Measurements from ENCODE around the gene RBP5. TPM values are rescaled to one million over a fixed set of nuclear protein-coding genes. Genes with fewer than 3 reads are reported as not detected.

The RBP5 gene
- total and polyA plus RNA-seq, 12 donors, result 2.0 to 17.8 (median 9.1) TPM

DNA sequence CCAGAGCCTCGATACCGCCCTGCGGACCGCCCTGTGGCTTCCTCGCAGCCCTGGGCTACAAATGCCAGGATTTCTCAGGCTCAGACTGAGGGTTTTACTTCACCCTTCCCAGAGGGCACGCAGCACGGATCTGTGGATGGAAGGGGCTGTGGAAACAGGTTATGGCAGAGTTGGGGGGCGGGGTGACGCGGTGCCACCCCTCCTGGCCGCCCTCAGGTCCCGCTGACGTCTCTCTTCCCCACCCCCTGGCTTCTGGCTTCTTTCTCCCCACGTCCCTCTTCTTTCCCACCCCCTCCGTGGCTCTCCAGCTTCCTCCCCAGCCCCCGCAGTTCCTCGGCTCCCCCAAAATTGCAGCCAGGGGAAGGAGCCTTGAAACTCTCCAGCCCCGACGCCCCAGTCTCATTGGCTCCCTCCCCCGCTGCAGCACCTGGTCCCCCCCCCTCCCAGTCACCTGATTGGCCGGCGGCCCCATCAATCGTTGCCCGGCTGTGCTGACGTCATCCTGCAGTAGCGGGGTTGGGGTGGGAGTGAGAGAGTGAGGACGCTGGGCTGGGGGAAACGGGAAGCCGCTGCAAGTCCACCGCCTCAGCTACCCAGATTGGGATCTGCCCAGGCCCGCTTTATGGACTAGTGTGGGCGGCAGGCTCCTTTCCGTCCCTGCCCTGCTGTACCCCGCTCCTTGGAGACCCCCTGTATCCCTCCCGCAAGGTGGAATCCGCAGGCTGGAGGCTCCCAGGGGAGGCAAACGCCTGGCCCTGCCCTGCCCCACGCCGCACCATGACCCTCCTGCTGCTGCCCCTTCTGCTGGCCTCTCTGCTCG lies 1.4 kb upstream of the RBP5 start, which contains the start of gene CLSTN3:
TSS of gene CLSTN3 (plus strand) at position 500 of the 820 bp plus-strand sequence. CDS start at position 778, 278 bp downstream.
- DNase-seq, result peak; percentile 79 to 91 (median 84)
- intact Hi-C loops (cut with DNase I), result no loop called here
- H3K27ac ChIP-seq, result peak within 1 kb of the TSS in 4 of 5 donors; percentile 16 to 84 (median 64)
- no peaks in the 10 kb centered on the region for H3K9me3 ChIP-seq (replicated peaks in 1 of 3)
- no peaks in the 10 kb centered on the region for H3K27me3 ChIP-seq
- peak within 1 kb of the TSS; percentile 45 to 78 (median 54) for H3K4me3 ChIP-seq
- TF ChIP-seq POLR2A (IDR thresholded peaks at IDR 0.05), result peak in 1 of 2 donors; percentile 44
- TF ChIP-seq, protein P1, sequence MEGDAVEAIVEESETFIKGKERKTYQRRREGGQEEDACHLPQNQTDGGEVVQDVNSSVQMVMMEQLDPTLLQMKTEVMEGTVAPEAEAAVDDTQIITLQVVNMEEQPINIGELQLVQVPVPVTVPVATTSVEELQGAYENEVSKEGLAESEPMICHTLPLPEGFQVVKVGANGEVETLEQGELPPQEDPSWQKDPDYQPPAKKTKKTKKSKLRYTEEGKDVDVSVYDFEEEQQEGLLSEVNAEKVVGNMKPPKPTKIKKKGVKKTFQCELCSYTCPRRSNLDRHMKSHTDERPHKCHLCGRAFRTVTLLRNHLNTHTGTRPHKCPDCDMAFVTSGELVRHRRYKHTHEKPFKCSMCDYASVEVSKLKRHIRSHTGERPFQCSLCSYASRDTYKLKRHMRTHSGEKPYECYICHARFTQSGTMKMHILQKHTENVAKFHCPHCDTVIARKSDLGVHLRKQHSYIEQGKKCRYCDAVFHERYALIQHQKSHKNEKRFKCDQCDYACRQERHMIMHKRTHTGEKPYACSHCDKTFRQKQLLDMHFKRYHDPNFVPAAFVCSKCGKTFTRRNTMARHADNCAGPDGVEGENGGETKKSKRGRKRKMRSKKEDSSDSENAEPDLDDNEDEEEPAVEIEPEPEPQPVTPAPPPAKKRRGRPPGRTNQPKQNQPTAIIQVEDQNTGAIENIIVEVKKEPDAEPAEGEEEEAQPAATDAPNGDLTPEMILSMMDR (IDR thresholded peaks at IDR 0.05), result no peak
- H3K4me1 ChIP-seq (replicated peaks in 1 of 2), result peaks cover 20 to 32% of the 10 kb centered on the region in 2 donors
- peaks cover 0 to 12% of the 10 kb centered on the region in 2 donors for H3K36me3 ChIP-seq (replicated peaks in 1 of 2)
- 0% methylated on average over 2 to 40 of the region's 40 CpGs for WGBS, 4 donors

DNA sequence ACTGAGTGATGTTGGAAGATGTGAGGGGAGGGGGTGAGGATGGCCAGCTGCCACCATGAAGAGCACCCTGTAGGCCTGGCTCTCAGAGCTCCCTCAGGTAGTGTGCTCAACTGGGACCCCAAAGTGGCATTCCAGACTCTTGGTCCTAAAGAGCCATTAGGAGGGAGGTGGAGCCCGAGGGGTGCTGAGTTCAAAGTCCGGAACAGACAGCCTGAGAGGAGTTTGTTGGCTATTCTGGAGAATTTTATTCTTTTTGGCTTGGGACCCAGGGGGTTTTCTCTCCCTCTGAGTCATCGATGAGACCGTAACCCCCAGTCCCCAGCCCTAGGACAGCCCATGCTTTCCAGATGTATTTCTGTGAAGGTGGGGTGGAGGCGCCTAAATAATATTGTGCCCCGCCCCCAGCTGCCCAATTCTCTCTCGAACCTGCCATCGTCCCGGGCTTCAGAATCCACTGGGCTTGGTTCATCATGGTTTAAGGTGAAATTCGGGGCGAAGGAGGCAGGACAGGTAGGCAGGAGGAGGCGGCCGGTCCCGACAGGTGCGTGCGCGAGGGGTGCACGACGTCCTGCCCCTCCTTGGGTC lies 690 bp upstream of the RBP5 start:
- no peak for TF ChIP-seq POLR2A (IDR thresholded peaks at IDR 0.05)
- TF ChIP-seq, protein P1 (IDR thresholded peaks at IDR 0.05), result no peak
- Histone ChIP-seq H3K9me3 (replicated peaks in 1 of 3) (no peaks in the 10 kb centered on the region), H3K36me3 (replicated peaks in 1 of 2) (peaks cover 0 to 5% of the 10 kb centered on the region in 2 donors), H3K4me3 (peak overlapping the region; percentile 45 to 78 (median 54)), H3K27me3 (no peaks in the 10 kb centered on the region), H3K4me1 (replicated peaks in 1 of 2) (peaks cover 20 to 32% of the 10 kb centered on the region in 2 donors), H3K27ac (peak overlapping the region in 3 of 5 donors; percentile 55 to 84 (median 73))
- intact Hi-C loops (cut with DNase I), result no loop called here
- WGBS, 4 donors, result 6 to 66% (median 9%) methylated on average over 2 to 19 of the region's 19 CpGs
- peak in 1 of 7 donors; percentile 22 for DNase-seq

DNA sequence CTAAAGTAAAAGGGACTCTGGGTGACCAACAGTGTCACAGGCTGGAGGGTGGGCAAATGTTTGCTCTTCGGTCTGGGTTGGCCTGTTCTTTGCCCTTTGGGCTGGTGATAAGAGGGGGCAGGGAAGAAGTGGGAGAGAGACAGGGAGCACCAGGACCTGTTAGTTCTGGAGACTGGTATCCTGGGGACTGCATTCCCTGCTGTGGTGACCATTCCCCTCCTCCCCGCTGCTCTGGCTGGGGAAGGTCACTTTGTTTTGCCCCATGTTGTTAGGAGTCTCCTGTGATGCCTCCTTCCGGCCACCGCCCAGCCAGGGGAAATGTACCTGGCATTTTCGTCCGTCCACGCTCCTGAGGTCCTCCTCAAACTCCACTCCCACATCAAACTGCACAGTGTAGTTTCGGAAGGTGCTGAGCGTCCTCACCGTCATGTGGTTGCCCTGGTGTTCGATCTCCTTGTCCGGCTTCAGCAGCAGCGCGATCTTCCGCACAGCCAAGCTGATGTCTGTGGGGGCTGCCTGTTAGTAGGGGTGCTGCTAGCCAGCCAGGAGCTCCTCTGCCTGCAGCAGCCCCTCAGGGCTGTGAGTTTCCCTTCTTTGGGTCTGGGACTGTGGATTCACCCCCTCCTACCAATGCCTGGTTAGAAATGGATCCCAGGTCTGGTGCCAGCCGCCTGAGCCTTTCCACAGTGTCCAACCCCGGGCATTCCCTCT lies 618 bp downstream of the RBP5 start:
- Histone ChIP-seq H3K9me3 (replicated peaks in 1 of 3) (no peaks in the 10 kb centered on the region), H3K36me3 (replicated peaks in 1 of 2) (no peaks in the 10 kb centered on the region), H3K4me1 (replicated peaks in 1 of 2) (peaks cover 22 to 43% of the 10 kb centered on the region in 2 donors), H3K4me3 (peak overlapping the region in 1 of 4 donors; percentile 37), H3K27ac (peak overlapping the region in 1 of 5 donors; percentile 62), H3K27me3 (no peaks in the 10 kb centered on the region)
- intact Hi-C loops (cut with DNase I), result no loop called here
- TF ChIP-seq, protein P1 (IDR thresholded peaks at IDR 0.05), result no peak
- no peak for TF ChIP-seq POLR2A (IDR thresholded peaks at IDR 0.05)
- DNase-seq, result no peak
- WGBS, 4 donors, result 61 to 92% (median 85%) methylated on average over 8 to 17 of the region's 17 CpGs

Data from adrenal gland (tissue), 12 donors.